Right lobe of liver (tissue), 4 donors: Measurements from ENCODE around the gene LAPTM5.

Source experiments
- POLR2A ChIP-seq: fragments of 450-650 bp; IDR thresholded peaks from one replicate; pipeline ENCODE4 v1.6.1; 2017; ENCODE audit warnings: antibody characterized with exemption, mild to moderate bottlenecking
- TF ChIP-seq, protein P1 (sequence below), 4 donors: fragments of 200-600 bp in 3 of 4; fragments of 450-650 bp in 1 of 4; IDR thresholded peaks; one replicate each; pipeline versions ENCODE4 v1.5.1 to v1.8.0; 2016 to 2022; ENCODE audit warnings: antibody characterized with exemption in 4 of 4, mild to moderate bottlenecking in 2 of 4
- donor health status: DM: no; HTN: no; CAD: no.
- donor health status: DM: no; HTN: no; CAD: no.
- donor health status: DM: no; HTN: yes; CAD: no.

DNA sequence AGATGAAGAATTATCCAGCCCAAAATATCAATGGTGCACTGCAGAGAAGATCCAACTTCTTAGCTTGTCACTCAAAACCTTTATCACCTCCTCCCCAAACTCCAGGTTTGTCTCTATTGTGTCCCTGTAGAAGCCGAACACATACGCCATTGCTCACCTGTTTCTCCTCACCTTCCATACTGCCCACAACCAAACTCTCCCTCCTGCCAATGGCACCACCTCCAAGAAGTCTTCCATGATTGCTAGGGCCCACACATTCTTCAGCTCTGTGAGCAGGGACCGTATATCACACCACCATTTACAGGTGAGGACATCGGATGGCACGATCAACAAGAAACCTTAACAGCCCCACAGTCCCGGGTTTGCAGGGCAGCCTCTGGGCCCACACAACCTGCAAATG, 2.2 kb downstream of the LAPTM5 start:
- TF ChIP-seq, protein P1, sequence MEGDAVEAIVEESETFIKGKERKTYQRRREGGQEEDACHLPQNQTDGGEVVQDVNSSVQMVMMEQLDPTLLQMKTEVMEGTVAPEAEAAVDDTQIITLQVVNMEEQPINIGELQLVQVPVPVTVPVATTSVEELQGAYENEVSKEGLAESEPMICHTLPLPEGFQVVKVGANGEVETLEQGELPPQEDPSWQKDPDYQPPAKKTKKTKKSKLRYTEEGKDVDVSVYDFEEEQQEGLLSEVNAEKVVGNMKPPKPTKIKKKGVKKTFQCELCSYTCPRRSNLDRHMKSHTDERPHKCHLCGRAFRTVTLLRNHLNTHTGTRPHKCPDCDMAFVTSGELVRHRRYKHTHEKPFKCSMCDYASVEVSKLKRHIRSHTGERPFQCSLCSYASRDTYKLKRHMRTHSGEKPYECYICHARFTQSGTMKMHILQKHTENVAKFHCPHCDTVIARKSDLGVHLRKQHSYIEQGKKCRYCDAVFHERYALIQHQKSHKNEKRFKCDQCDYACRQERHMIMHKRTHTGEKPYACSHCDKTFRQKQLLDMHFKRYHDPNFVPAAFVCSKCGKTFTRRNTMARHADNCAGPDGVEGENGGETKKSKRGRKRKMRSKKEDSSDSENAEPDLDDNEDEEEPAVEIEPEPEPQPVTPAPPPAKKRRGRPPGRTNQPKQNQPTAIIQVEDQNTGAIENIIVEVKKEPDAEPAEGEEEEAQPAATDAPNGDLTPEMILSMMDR (IDR thresholded peaks at IDR 0.05) = no peak
- TF ChIP-seq POLR2A = no peak
